Lower leg skin (tissue), 4 donors: ENCODE data around the gene VSIG2. TPM values are rescaled to one million over a fixed set of nuclear protein-coding genes. Genes with fewer than 3 reads are reported as not detected.

Experiments used
- DNase-seq, 2 donors: peaks; one replicate each; pipeline ENCODE4 v3.0.0-alpha.2; 2019; ENCODE audit warnings: low spot score in 2 of 2
- H3K4me3 ChIP-seq: fragments of 200-600 bp; sonication (generic); 2 replicates; pipeline ENCODE4 v1.5.1; 2017; ENCODE audit warnings: mild to moderate bottlenecking, low read depth; ENCODE audit not compliant: poor library complexity, severe bottlenecking
- POLR2A ChIP-seq, 2 donors: fragments of 450-650 bp; IDR thresholded peaks; one replicate each; pipeline ENCODE4 v1.6.1; 2016 to 2017; ENCODE audit warnings: antibody characterized with exemption in 2 of 2, mild to moderate bottlenecking in 1 of 2, moderate library complexity in 1 of 2
- WGBS, 2 donors: methylation state at CpG; one replicate each; pipeline ENCODE4 v1.1.5; 2018; 5-methylcytosine and 5-hydroxymethylcytosine counted together
- intact Hi-C: fragments of 100-400 bp; cut with DNase I; formaldehyde crosslinking; loops from one replicate; pipeline ENCODE4 v1.15.0; 2023; ENCODE audit warnings: low total_unique reads
- total RNA-seq, 4 donors: library from RNA; depleted of rRNA; stranded (reverse); fragments of >200 nt; gene quantifications; one replicate each; pipeline ENCODE4 v1.1.0, GENCODE V29; 2016
- TF ChIP-seq, protein P1 (sequence below), 3 donors: fragments of 450-650 bp; IDR thresholded peaks; one replicate each; pipeline ENCODE4 v1.5.1; 2016; ENCODE audit warnings: antibody characterized with exemption in 3 of 3, mild to moderate bottlenecking in 3 of 3, moderate library complexity in 2 of 3

Gene VSIG2
- total RNA-seq, 4 donors from 2014 or later = 0.30 to 2.3 (median 0.55) TPM

DNA sequence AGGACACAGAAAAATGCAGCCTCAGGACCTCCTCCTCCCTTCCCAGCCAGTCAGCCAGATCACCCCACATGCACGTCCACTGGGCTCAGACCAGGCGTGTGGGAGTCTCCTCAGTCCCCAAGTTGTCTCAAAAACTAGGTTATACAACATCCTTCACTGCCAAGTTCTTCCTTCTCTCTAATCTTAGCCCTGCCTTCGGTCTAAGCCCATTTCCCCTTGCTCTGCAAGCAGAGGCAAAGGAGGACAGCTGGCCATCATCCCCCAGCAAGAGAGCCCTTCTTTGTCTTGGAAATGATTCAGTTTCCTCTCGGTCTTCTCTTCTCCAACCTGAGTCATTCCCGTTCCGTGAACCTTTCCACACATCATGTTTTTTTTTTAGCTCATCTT lies 26.3 kb downstream of the VSIG2 start:
- 18 to 24% methylated on average over 6 of the region's 6 CpGs for WGBS, 2 donors
- DNase-seq = no peak
- intact Hi-C loops = no loop called here
- no peak overlapping the region for H3K4me3 ChIP-seq
- TF ChIP-seq, protein P1, sequence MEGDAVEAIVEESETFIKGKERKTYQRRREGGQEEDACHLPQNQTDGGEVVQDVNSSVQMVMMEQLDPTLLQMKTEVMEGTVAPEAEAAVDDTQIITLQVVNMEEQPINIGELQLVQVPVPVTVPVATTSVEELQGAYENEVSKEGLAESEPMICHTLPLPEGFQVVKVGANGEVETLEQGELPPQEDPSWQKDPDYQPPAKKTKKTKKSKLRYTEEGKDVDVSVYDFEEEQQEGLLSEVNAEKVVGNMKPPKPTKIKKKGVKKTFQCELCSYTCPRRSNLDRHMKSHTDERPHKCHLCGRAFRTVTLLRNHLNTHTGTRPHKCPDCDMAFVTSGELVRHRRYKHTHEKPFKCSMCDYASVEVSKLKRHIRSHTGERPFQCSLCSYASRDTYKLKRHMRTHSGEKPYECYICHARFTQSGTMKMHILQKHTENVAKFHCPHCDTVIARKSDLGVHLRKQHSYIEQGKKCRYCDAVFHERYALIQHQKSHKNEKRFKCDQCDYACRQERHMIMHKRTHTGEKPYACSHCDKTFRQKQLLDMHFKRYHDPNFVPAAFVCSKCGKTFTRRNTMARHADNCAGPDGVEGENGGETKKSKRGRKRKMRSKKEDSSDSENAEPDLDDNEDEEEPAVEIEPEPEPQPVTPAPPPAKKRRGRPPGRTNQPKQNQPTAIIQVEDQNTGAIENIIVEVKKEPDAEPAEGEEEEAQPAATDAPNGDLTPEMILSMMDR (IDR thresholded peaks at IDR 0.05) = no peak
- no peak for TF ChIP-seq POLR2A (IDR thresholded peaks at IDR 0.05)

DNA sequence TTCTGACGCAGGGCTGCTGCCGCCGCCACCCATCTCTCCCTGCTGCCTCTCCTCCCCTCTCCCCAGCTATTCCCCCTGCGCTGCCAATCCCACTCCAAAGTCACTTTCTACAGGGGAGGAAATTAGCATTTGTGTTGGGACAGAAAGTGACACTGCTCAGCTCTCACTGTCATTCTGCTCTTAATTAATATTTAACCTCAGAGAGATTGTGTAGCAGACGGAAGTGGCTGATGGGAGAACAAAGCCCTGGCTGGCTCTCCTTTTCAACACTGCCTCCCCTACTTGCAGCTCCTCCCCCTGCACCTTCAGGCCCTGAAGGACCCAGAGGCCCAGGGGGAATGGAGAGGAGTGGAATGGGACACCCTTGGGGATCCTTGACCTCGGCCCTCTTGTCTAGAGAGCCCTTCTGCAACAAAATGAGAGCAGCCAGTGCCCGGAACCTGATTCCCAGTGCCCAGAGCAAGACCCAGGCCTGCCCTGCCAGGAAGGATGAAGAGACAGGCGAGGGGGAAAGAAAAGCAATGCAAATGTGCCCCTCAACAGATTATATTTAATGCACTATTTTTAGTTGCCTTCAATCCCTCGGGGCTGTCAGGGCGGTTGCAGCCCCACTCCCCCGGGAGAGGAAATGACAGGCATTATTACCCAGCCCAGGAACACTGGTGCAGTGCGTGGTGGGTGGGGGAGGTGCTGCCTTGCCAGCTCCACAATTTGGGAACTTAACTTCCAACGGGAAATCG lies 26.9 kb downstream of the VSIG2 start:
- 27 to 34% methylated on average over 14 of the region's 14 CpGs for WGBS, 2 donors
- no peak for TF ChIP-seq POLR2A (IDR thresholded peaks at IDR 0.05)
- TF ChIP-seq, protein P1 (IDR thresholded peaks at IDR 0.05) = no peak
- H3K4me3 ChIP-seq = no peak overlapping the region
- intact Hi-C loops = no loop called here
- DNase-seq = no peak

DNA sequence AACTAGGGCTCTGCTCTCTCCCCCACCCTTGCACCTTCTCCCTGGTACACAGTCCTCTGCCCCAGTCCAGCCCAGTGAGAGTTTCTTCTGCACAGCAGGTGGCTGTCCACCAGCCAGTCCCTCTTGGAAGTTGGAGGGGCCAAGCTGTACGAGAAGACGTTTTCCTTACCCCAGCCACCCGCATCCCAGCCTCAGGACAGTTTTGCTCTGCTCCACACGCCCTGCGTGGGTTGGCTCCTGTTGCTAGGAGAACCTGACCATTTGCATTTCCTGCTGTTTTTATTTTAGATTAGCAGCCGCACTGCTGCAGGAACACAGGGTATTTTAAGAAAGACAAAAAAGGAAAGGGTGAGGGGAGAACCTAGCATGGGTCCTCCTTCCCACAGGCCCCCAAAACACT lies 29.9 kb downstream of the VSIG2 start:
- no peak overlapping the region for H3K4me3 ChIP-seq
- intact Hi-C loops = no loop called here
- WGBS, 2 donors = 21 to 35% methylated on average over 6 of the region's 6 CpGs
- TF ChIP-seq, protein P1 (IDR thresholded peaks at IDR 0.05) = no peak
- TF ChIP-seq POLR2A (IDR thresholded peaks at IDR 0.05) = no peak
- DNase-seq = no peak

DNA sequence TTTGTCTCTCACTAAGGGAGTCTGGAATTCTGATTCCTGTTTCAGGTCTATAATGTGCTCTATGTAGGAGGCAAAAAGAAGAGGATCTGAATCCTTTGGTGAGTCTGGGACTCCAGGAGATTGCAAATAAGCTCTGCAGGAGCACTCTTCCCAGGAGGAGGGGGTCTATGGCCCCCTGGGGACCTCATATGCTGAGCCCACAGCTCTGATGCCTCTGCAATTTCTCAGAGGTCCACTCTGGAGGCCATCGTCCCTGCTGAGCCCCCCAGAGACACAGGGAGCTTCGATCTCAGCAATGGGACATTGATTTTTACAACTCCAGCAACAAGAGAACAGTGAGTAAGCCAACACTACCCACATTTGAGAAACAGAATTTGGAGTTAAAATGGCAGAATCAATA lies 32.5 kb downstream of the VSIG2 start:
- no peak for DNase-seq
- WGBS, 2 donors = 44 to 45% methylated on average over 2 of the region's 2 CpGs
- H3K4me3 ChIP-seq = no peak overlapping the region

DNA sequence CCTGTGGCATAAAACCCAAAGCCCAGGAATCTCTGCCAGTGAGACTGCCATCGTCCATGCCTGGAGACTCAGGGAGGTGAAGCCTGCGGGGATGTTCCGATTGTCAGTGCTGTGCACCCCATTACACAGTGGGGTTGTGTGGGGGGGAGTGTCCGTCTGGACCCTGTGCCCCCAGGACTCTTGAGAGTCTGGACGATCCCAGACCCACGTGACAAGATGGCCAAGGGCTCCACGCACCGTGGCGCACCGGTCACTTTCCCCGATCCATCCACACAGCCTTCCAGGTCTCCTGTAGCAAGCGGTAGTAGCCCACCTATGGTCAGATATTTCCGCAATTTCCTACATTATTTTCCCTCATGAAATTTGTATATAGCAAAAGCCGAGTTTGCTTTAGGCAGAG lies 33.3 kb downstream of the VSIG2 start:
- DNase-seq = no peak
- TF ChIP-seq, protein P1 (IDR thresholded peaks at IDR 0.05) = no peak
- TF ChIP-seq POLR2A (IDR thresholded peaks at IDR 0.05) = no peak
- WGBS, 2 donors = 27 to 34% methylated on average over 14 of the region's 14 CpGs
- H3K4me3 ChIP-seq = no peak overlapping the region
- intact Hi-C loops = no loop called here

More for the DNA sequence above, 32.5 kb downstream of the VSIG2 start:
- no peak for TF ChIP-seq POLR2A (IDR thresholded peaks at IDR 0.05)
- intact Hi-C loops = no loop called here

DNA sequence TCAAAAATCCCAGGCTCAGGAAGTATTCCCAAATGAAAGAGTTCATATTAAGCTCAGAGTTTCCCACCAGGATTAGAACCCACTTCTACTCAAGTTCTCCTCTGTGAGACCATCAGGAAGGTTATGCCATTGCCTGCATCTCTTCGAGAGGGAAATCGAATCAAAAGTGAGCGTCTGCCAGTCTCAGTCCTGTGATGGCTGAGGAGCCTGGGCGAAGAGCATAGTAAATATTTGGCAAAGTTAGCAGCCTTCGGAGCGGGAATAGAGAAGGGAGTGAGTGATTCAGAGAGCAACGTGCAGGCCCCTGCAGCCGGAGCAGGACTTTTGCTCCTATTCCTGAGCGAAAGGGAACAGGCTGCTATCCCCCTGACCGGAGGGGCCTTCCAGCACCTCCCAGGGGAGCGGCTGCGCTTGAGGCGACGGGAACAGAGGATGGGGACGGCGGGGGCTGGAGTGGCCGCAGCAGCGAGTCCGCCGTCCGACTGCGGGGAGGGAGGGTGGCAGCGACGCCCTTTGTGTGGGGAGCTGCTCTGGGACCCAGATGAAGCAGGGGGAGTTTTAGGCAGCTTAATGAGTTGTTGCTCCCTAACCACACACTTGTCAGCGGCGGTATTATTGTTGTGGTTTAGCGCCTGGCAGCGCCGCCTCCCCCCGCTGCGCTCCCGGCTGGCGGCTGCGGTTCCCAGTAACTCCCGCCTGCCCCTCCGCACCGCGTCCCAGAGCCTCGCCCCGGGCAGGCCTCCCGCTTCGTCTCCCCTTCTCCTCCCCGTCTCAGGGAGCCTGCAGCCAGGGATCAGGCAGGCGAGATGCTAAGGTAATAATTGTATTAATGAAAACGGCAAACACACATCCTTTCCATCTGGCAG lies 34.0 kb downstream of the VSIG2 start:
- WGBS, 2 donors = 0 to 1% methylated on average over 44 to 45 of the region's 45 CpGs
- intact Hi-C loops = no loop called here
- no peak for DNase-seq
- no peak overlapping the region for H3K4me3 ChIP-seq
- no peak for TF ChIP-seq POLR2A (IDR thresholded peaks at IDR 0.05)
- TF ChIP-seq, protein P1 (IDR thresholded peaks at IDR 0.05) = no peak
